NCI-H1417 (cell line): ENCODE data around the gene HEPACAM.

Experiments used
- DNase-seq, 3 experiments: peaks; one replicate each; lab custom pipeline; 2025; lab: John Stamatoyannopoulos, UW

Gene HEPACAM

DNA sequence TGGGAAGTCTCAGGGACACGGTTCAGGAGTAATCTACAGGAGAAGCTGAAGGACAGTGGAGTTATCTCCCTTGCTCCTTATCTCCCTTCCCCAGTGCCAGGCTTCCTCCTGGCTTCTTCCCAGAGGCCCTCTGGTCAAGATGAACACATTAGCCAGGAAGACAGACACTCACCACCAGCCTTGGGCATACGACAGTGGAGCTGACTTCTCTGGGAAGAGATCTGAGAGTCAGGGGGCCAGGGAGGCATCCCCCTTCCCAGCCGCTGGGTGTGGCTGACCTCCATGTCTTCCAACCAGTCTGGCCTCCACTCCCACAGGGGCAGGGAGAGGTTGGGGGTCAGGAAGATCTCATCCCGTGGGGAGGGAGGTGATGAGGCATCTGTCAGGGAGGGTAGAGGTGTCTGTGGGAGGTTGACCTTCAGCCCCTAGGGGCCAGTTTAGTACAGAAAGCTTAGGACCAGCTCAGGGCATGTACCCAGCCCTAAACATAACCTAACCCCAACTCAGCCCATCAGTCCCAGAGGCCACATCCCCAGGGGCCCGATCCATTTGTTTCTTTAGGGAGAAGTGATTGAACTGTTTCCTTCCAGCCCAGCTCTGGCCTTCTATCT, 50.9 kb downstream of the HEPACAM start:
- DNase-seq, result no peak

DNA sequence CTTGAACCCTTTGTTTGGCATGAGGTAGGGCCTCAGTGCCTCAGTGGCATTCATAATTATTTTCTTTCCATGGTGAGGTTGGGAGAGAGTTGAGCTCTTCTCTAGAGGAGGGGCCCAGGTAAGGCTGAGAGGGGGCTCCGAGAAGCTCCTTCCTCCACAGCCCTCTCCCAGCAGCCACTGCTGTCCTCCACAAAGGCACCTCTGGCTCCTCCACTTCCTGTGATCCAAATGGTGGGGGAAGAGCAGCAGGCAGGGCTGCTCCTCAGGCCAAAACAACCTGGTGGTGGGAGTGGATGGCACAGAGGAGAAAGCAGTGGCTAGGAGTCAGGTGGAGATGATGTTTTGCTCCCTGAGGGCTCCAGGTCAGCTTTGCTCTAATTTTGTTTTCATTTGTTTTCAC, 51.5 kb downstream of the HEPACAM start:
- no peak for DNase-seq

DNA sequence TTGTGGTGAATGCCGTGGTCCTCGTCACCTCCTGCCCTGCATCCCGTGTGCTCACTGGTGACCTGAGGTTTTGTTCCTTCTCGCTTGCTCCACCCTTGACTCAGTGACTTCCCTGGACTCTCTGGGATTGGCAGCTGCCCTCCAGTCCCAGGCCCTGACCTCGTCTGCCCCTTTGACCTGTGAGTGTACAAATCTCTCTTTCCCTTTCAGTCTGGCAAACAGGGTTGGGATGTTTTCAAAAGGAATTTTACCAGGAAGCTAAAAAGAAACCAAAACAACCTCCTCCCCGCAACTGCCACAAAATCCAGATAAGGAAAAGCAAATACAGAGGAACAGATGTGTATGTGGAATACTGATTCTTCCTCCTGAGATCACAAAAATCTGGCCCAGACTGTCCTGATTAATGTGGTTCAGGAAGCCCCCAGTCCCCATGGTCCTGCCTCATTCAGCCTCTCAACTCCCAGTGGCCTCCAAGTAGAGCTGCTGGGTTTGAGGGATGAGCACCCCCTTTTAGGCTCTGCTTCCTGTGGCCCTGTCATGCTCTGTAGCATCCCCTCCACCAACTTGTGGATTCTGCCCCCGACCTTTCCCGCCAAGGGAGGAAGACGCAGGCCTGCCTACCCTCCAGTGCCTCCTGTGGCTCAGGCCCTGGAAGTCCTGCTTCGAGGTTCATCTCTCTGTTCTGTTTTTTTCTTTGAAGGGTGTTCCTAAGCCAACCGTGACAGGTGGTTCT, 53.3 kb downstream of the HEPACAM start:
- no peak for DNase-seq

DNA sequence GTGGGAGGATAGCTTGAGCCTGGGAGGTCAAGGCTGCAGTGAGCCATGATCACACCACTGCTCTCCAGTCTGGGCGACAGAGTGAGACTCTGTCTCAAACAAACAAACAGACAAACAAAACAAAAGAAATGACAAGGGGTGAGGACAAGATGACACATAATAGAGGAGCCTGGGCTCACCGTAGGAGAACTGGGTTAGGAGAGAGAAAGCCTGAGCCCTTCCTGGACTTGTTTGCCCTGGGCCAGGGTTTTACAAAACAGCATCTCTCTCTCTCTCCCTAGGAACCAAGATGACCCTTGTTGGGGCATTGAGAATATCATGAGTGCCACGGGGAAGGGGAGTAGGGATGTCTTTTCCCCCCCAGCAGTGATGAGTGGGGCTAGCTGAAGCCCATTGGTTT, 54.9 kb downstream of the HEPACAM start:
- no peak for DNase-seq

DNA sequence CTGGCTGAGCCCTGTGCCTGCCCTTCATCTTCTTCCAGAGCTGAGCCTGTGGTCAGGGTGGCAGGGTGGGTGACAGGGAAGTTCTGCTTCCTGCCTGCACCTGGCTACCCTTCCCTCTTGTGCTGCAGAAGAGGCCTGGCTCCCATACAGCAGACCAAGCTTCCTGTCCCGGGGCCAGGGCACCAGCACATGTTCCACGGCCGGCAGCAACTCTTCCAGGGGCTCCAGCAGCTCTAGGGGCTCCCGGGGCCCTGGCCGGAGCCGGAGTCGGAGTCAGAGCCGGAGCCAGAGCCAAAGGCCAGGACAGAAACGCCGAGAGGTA, 55.6 kb downstream of the HEPACAM start:
- DNase-seq, result no peak

DNA sequence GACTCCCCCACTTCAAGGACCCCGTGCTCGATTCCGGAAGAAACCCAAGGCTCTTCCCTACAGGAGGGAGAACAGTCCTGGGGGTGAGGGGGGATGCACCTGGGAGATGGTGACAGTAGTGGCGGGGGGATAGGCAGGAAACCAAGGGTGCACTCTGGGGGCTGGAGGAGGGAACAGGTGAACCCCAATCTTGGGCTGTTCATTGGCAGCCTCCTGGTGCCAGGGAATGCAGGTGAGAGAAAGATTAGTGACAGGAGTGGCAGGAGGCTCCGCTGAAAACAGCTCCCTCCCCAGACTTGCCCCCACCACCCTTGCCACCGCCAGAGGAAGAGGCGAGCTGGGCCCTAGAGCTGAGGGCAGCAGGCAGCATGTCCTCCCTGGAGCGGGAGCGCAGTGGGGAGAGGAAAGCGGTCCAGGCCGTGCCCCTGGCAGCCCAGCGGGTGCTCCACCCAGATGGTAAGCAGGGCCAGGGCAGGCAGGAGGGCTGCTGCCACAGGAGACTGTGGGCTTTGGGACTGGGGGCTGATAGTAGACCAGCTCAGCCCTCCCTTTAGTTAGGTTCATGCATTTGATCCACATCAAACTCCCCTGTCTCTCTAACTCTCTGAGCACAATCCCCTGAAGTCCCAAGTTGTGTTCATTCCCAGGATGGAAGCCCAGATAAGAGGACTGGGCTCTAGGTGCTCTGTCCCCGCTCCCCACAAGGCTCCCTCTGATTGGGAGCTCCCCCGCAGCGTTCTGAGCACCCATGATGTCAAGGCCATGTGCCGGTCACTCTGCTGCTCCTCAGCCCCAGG, 56.2 kb downstream of the HEPACAM start:
- DNase-seq, result no peak

DNA sequence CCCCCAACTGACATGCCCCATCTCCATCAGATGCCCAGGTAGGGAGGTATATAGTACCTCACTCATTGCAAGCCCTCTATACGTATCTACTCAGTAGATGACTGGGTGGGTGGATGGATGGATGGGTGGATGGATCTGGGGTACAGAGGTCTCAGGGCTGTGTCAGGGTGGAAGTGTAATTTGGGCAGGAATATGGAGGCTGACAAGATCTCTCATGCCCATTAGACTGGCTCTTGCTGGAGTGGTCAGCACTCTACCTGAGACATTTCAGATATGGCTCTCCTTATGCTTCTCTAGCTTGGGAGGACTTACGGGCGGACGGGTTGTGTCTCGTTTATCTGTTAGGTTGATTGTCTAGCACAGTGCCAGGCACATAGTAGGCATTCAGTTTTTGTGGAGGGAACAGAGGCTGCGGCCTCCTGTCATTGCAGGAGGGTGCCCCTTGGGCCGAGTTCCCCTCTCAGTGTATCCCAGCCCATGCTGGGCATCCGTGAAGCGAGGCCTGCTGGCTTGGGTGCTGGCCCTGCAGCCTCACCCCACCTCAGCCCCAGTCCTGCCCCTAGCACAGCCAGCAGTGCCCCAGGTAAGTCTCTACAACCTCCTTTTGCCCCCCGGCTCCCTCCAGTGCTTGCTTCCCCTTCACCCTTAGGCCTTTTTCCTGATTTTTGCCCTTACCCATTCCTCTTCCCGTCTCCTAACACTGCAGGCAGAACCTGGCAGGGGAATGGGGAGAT, 56.9 kb downstream of the HEPACAM start:
- DNase-seq, result no peak

DNA sequence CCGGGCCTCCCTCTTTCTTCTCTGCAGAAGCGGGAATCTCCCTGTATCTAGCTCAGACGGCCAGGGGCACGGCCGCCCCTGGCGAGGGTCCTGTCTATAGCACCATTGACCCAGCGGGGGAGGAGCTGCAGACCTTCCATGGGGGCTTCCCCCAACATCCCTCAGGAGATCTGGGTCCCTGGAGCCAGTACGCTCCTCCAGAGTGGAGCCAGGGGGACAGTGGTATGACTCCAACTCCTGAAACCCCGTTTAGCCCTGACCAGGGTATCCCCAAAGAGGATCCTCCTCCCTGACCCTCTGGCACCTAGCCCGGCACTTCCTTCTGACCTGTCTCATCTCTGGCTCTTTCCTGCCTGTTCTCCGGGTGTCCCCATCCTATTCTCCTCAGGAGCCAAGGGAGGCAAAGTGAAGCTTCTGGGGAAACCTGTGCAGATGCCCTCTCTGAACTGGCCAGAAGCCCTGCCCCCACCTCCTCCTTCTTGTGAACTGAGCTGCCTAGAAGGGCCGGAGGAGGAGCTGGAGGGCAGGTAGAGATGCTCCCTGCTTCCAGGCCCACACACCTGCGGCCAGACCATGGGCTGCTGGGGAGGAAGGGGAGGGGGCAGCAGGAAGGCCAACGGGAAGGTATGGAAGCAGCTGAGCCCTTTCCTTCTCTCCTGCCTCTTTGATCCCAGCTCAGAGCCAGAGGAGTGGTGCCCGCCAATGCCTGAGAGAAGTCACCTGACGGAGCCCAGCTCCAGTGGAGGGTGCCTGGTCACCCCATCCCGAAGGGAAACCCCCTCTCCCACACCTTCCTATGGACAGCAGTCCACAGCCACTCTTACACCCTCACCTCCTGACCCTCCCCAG, 57.7 kb downstream of the HEPACAM start:
- DNase-seq, result no peak

DNA sequence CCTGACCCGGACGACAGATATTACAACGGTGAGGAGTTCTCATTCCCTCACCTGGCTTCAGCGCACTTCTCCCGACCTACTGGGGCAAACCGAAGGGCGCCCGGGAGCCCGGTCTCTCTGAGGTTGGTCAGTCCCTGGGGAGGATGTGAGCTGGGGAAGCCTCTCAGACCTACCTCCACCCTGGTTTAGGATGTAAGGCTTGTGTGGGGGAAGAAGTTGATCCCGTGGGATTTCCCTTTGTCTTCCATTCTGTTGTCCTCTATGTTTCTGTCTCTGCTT, 58.3 kb downstream of the HEPACAM start:
- DNase-seq, result no peak

DNA sequence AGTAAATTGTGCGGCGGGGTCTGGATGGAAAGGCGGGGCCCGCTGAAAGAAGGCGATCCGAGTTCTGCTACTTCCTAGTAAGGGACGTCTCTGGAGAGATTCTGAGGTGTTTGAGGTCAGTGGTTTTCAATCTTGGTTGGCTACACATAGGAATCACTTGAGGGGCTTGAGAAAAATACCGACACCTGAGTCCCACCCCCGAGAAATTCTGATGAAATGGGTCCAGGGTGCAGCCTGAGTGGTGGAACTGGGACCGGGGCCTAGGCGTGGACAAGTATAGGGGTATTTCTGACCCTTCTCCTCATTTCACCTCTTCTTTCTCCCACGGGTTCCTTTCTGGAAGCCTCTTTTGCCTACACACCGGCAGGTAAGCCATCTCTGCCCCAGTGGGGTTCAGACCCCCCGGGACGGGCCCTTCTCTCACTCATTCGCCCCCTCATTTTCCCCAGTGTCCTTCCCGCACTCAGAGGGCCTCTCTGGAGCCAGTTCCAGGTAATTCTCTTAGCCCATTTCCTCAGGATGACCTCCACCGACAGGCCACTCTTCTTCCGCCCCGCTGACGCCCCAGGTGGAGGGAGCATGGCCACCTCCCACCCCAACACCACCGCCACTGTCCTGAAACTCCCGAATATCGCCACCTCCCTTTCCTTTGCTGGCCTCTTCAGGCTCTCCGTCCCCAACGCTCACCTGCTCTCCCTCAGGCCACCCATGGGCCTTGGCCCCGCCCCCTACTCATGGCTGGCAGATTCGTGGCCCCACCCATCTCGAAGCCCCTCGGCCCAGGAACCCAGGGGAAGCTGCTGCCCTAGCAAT, 58.8 kb downstream of the HEPACAM start:
- no peak for DNase-seq

DNA sequence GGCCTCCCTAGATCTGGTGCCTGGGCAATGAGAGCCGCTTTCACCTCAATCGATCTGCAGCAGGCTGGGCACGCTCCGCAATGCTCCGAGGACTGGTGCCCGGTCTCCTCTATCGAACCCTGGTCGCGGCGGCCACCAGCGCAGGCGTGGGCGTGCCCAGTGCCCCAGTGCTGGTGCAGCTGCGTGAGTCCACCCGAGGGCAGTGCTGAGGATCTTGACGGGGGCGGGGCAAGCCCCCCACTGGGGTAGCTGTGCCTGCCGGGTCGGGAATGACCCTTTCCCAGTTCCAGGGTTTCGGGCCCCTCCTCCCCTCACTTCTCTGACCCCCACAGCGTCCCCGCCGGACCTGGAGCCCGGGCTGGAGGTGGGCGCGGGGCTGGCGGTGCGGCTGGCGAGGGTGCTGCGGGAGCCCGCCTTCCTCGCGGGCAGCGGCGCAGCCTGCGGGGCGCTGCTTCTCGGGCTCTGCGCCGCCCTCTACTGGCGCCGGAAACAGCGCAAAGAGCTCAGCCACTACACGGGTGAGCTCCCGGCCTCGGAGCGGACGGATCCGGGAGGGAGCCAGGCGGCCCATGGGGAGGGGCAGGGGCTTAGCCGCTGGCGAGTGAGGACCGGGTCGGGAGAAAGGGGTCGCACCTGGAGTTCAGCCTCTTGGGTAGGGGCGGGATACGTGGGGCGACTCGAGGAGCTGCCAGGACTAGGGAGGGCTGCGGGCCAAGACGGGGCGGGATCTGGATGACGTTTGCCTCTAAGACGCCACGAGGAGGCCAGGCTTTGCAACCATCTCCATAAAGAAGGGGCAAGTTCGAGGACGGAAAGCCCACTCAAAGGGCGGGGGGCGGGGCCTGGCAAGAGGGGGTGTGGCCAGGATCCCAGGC, 59.7 kb downstream of the HEPACAM start:
- peak; percentile 38 to 95 (median 93) for DNase-seq

DNA sequence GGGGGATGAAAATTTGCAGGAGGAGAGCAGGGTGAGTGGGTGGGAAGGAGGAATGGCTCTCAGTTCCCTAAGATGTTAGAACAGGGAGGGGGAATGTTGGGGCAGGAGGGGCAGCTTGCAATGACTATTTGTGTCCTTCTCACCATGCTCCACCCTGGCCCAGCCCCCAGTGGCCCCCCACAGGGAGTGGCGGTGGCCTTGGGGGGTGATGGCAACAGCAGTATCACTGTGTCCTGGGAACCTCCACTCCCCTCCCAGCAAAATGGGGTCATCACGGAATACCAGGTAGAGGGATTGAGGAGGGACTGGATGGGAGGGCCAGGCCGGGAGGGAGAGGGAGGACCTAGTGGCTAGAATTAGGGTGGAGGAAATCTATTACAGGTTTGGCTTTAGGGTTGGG, 60.4 kb downstream of the HEPACAM start:
- peak in 1 of 3 experiments; percentile 39 for DNase-seq

DNA sequence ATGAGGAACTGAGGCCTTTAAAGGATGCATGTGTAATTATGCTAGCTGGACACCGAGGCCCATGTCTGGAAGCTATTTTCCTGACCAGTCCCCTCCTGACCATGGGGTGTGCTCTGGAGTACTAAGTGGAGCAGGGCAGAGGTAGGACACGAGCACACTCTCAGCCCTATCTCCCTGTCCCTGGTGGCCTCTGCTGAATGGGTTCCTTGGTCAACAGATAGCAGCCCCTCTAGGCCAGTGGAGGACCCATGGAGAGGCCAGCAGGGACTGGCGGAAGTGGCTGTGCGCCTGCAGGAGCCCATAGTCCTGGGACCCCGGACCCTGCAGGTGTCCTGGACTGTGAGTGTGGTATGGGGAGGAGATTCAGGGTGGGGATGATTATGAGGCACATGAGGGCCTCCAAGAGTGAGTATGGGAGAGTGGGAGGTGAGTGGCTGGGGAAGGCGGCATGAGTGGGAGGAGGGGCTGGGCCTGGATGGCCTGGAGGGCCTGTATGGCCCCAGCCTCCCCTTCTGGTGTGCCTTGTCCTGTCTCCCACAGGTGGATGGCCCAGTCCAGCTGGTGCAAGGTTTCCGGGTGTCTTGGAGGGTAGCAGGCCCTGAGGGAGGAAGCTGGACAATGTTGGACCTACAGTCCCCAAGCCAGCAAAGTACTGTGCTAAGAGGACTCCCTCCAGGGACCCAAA, 61.1 kb downstream of the HEPACAM start:
- no peak for DNase-seq

DNA sequence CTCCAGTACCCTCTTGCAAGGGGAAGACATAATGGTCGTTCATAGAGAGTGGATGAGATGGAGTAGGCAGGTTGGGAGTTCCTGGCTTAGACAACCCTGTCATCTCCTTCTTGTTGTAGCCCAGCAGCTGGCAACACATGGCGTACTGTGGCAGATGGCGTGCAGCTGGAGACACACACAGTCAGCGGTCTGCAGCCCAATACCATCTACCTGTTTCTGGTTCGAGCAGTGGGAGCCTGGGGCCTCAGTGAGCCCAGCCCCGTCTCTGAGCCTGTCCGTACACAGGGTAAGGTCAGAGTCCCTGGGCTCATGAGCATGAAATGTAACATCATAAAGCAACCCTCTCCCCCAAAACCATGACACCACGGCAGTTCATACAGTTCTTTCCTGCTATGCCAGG, 61.9 kb downstream of the HEPACAM start:
- no peak for DNase-seq

DNA sequence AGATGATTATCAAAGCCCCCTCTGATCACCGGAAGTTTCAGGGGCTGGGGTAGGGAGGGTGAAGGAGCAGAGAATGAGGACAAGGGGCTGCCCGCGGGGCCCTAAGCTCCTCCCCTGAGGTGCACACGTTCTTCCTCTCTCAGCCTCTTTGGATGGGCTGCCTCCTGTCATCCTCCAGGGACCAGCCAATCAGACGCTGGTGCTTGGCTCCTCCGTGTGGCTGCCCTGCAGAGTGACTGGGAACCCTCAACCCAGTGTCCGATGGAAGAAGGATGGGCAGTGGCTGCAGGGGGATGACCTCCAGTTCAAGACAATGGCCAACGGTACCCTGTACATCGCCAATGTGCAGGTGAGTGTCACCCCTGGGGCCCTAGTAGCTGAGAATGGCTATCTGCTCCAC, 63.1 kb downstream of the HEPACAM start:
- DNase-seq, result no peak

DNA sequence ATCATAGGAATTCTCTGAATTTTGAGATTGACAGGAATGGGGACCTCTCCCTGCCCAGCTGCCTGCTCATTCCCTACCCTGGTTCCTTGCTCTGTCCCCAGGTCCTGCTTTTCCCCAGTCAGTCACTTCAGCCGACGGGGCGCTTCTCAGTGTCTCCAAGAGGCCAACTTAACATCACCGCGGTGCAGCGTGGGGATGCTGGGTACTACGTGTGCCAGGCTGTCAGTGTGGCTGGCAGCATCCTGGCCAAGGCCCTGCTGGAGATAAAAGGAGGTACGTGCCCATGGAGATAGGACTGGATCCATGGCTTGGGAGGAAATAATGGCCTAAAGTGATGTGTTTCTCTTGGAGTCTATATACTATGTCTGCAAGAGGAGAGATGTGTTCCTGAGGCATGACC, 63.6 kb downstream of the HEPACAM start:
- DNase-seq, result peak in 1 of 3 experiments; percentile 37

DNA sequence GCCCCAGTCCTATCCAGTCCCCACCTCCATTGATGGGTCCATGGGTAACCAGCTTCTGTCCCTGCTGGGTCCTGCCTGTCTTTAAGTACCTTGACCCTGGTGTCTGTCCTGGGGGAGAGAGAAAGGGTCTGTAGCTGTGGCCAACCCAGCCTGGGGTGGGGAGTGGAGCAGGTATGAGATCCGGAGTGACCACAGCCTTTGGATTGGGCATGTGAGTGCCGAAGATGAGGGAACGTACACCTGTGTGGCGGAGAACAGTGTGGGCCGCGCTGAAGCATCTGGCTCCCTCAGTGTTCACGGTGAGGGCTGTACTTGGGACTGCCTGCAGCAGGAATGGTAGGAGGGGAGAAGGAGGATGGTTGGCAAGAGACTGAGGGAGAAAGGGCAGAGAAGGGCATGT, 65.4 kb downstream of the HEPACAM start:
- no peak for DNase-seq

DNA sequence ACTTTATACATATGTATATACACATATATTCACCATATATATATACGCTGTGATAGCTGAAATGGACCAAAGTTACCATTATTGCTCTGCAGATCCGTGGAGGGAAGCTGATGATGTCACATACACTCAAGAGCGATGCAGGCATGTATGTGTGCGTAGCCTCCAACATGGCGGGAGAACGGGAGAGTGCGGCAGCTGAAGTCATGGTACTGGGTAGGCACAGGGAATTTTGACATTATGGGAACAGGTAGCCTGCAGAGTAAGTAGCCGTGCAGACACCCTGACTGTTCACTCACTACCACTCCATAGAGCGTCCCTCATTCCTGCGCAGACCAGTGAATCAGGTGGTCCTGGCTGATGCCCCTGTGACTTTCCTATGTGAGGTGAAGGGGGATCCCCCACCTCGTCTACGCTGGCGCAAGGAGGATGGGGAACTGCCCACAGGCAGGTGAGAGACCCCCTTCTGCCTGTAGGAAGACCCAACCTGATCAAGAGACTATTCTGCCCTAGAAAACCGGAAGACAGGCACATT, 65.9 kb downstream of the HEPACAM start:
- no peak for DNase-seq

DNA sequence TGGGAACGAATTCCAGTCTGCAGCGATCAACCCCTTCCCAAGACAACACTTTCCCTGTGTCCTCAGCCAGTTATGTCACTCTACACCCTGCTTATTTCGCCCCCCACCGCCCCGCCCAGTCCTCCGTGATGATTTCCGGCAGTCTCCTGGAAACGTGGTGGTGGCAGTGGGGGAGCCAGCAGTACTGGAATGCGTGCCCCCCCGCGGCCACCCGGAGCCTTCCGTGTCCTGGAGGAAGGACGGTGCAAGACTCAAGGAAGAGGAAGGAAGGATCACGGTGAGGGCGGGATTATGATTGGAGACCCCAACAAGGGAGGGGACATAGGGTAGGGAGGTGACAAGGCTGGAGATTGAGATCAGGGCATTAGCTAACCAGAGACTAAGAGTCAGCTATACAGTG, 66.5 kb downstream of the HEPACAM start:
- DNase-seq, result no peak
